ENCODE results near the gene OTUD1.

OTUD1 gene

DNA sequence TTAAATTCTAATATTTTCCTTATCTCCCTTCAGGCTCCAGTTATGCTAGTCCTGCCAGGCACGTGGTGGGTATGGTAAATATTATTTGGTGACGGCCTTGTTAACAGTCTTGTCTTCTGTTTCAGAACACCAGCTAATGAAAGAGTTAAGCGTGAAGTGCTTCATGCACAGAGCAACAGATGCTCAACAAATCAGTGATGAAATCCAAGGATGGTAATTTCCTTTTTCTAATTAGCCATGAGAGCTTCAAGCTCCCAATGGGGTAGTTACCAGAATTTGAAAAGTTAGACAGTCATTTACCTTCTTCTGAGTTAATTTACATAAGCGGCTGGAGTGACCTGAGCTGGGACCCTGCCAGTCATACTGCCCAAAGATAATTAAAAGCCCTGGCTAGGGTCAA is 1.9 kb upstream of the OTUD1 start:
- H3K27me3 Mint-ChIP-seq, result no peaks in the 10 kb centered on the region
- peaks cover 21% of the 10 kb centered on the region for H3K36me3 Mint-ChIP-seq (ENCODE audit: insufficient read depth)
- peaks cover 20 to 24% of the 10 kb centered on the region in 2 donors for H3K4me1 Mint-ChIP-seq (ENCODE audit: low read depth in 2 of 2)
- H3K27ac Mint-ChIP-seq, result peak overlapping the region; percentile 29 to 91
- no peaks in the 10 kb centered on the region for H3K9me3 Mint-ChIP-seq
- no peak for DNase-seq
- no peak overlapping the region for H3K4me3 Mint-ChIP-seq
- no peak for ATAC-seq (replicated peaks)

DNA sequence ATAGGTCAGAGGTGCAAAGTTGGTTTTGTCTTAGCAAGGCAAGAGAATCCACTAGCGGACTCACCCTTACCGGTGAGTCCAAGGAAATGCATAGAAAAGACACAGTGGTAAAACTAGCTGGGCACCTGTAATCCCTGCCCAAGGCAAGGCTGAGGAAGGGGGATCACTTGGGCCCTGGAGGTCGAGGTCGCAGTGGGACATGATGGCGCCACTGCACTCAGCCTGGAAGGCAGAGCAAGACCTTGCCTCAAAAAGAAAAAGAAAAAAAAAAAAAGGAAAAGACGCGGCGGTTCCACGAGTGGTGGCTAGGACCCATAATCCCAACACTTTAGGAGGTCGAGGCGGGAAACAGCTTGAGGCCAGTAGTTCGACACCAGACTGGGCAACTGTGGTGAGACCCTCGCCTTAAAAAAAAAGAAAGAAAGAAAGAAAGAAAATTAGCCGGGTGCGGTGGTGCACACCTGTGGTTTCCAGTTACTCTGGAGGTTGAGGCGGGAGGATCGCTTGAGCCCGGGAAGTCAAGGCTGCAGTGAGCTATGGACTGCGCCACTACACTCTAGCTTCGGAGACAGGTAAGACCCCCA is 820 bp upstream of the OTUD1 start:
- Mint-ChIP-seq H3K9me3 (no peaks in the 10 kb centered on the region), H3K27ac (peak overlapping the region; percentile 91 to 92), H3K4me1 (ENCODE audit: low read depth in 2 of 2) (peaks cover 28 to 35% of the 10 kb centered on the region in 2 donors), H3K27me3 (no peaks in the 10 kb centered on the region), H3K4me3 (peak overlapping the region; percentile 83 to 88), H3K36me3 (ENCODE audit: insufficient read depth) (peaks cover 21% of the 10 kb centered on the region)
- DNase-seq, result peak in 1 of 3 experiments; percentile 3
- no peak for ATAC-seq (replicated peaks)

GRCh38 chr10:23439452-23439960 is 631 bp downstream of the OTUD1 start:
- no peaks in the 10 kb centered on the region for H3K9me3 Mint-ChIP-seq

DNA sequence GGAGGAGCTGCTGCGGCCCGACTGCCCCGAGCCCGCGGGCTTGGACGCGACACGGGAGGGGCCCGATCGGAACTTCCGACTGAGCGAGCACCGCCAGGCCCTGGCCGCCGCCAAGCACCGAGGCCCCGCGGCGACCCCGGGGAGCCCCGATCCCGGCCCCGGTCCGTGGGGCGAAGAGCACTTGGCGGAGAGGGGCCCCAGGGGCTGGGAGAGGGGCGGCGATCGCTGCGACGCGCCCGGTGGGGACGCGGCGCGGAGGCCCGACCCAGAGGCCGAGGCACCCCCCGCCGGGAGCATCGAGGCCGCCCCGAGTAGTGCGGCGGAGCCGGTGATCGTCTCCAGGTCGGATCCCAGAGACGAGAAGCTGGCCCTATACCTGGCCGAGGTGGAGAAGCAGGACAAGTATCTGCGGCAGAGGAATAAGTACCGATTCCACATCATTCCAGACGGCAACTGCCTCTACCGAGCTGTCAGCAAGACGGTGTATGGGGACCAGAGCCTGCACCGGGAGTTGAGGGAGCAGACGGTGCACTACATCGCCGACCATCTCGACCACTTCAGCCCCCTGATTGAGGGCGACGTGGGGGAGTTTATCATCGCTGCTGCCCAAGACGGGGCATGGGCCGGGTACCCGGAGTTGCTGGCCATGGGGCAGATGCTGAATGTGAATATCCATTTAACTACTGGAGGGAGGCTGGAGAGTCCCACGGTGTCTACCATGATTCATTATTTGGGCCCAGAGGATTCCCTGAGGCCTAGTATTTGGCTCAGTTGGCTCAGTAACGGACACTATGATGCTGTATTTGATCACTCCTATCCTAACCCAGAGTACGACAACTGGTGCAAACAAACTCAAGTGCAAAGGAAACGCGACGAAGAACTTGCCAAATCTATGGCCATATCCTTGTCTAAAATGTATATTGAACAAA is 1.4 kb downstream of the OTUD1 start:
- Mint-ChIP-seq H3K27ac (peak overlapping the region; percentile 77 to 87), H3K9me3 (no peaks in the 10 kb centered on the region), H3K27me3 (no peaks in the 10 kb centered on the region), H3K4me1 (ENCODE audit: low read depth in 2 of 2) (peaks cover 30 to 38% of the 10 kb centered on the region in 2 donors), H3K4me3 (peak overlapping the region; percentile 78 to 88), H3K36me3 (ENCODE audit: insufficient read depth) (peaks cover 33% of the 10 kb centered on the region)
- ATAC-seq (replicated peaks) (no peak), DNase-seq (peak; percentile 3 to 14 (median 7))

More at GRCh38 chr10:23439452-23439960, 631 bp downstream of the OTUD1 start:
- Mint-ChIP-seq H3K27ac (peak overlapping the region in 1 of 2 donors; percentile 77), H3K27me3 (no peaks in the 10 kb centered on the region), H3K4me3 (peak overlapping the region; percentile 78 to 88), H3K36me3 (ENCODE audit: insufficient read depth) (peaks cover 28% of the 10 kb centered on the region), H3K4me1 (ENCODE audit: low read depth in 2 of 2) (peaks cover 30 to 38% of the 10 kb centered on the region in 2 donors)
- DNase-seq (peak in 1 of 3 experiments; percentile 28), ATAC-seq (replicated peaks) (peak; percentile 8)

- no peaks in the 10 kb centered on the region for H3K27me3 Mint-ChIP-seq
- peaks cover 34 to 42% of the 10 kb centered on the region in 2 donors for H3K4me1 Mint-ChIP-seq (ENCODE audit: low read depth in 2 of 2)
- ATAC-seq (replicated peaks), result no peak
These were observed 2.4 kb downstream of the OTUD1 start for GRCh38 chr10:23441251-23441650.

DNA sequence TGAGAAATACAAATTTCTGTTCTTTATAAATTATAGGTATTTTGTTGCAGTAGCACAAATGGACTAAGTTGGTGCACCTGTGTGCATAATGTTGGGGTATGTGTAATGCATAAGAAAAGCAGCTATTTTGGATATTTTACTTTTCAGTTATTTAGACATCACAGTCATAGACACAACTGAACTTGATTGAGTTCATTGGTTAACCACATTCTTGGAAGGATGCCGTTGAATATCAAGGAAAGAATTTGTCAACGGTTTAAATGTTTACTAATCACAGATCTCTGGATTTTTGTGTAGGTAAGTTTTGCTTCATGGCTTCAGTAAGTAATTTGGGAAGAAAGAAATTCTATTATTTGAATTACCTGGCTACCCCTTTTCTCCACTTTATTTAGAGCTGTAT is 4.1 kb downstream of the OTUD1 start:
- Mint-ChIP-seq H3K27ac (peak overlapping the region in 1 of 2 donors; percentile 13), H3K4me1 (ENCODE audit: low read depth in 2 of 2) (peaks cover 32 to 46% of the 10 kb centered on the region in 2 donors), H3K4me3 (peak overlapping the region; percentile 33 to 78), H3K27me3 (no peaks in the 10 kb centered on the region), H3K36me3 (ENCODE audit: insufficient read depth) (peaks cover 37% of the 10 kb centered on the region), H3K9me3 (no peaks in the 10 kb centered on the region)
- ATAC-seq (replicated peaks), result no peak
- no peak for DNase-seq

More at GRCh38 chr10:23441251-23441650, 2.4 kb downstream of the OTUD1 start:
- Mint-ChIP-seq H3K27ac (peak overlapping the region in 1 of 2 donors; percentile 77), H3K4me3 (peak overlapping the region; percentile 78 to 88), H3K36me3 (ENCODE audit: insufficient read depth) (peaks cover 39% of the 10 kb centered on the region), H3K9me3 (no peaks in the 10 kb centered on the region)
- no peak for DNase-seq

GRCh38 chr10:23445591-23445990 is 6.7 kb downstream of the OTUD1 start:
- DNase-seq (no peak), ATAC-seq (replicated peaks) (no peak)
- H3K4me3 Mint-ChIP-seq, result no peak overlapping the region
- H3K27ac Mint-ChIP-seq, result no peak overlapping the region
- no peaks in the 10 kb centered on the region for H3K27me3 Mint-ChIP-seq
- no peaks in the 10 kb centered on the region for H3K9me3 Mint-ChIP-seq
- H3K36me3 Mint-ChIP-seq (ENCODE audit: insufficient read depth), result peaks cover 31% of the 10 kb centered on the region
- peaks cover 37 to 52% of the 10 kb centered on the region in 2 donors for H3K4me1 Mint-ChIP-seq (ENCODE audit: low read depth in 2 of 2)

DNA sequence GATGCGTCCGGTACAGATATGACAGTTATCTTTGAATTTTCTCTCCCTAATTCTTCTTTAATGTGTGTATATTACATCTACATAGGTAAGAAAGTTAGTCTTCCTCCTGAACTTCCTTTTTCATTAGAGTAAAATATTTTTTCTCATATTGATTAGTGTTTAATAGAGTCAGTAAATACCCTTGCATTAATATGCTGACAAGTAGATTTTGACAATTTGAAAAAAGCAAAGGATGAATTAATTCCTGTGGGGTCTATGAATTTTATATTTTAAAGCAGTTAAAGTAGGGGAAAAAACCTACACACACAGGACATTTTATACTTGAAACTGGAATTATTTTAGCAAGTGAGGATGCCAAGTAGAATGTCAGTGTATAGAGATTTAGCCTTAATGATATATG is 9.4 kb downstream of the OTUD1 start:
- peaks cover 16 to 26% of the 10 kb centered on the region in 2 donors for H3K4me1 Mint-ChIP-seq (ENCODE audit: low read depth in 2 of 2)
- no peak for ATAC-seq (replicated peaks)
- H3K4me3 Mint-ChIP-seq, result peak overlapping the region in 1 of 2 donors; percentile 18
- peaks cover 21% of the 10 kb centered on the region for H3K36me3 Mint-ChIP-seq (ENCODE audit: insufficient read depth)
- H3K9me3 Mint-ChIP-seq, result no peaks in the 10 kb centered on the region
- no peak for DNase-seq
- peak overlapping the region in 1 of 2 donors; percentile 55 for H3K27ac Mint-ChIP-seq
- H3K27me3 Mint-ChIP-seq, result no peaks in the 10 kb centered on the region

DNA sequence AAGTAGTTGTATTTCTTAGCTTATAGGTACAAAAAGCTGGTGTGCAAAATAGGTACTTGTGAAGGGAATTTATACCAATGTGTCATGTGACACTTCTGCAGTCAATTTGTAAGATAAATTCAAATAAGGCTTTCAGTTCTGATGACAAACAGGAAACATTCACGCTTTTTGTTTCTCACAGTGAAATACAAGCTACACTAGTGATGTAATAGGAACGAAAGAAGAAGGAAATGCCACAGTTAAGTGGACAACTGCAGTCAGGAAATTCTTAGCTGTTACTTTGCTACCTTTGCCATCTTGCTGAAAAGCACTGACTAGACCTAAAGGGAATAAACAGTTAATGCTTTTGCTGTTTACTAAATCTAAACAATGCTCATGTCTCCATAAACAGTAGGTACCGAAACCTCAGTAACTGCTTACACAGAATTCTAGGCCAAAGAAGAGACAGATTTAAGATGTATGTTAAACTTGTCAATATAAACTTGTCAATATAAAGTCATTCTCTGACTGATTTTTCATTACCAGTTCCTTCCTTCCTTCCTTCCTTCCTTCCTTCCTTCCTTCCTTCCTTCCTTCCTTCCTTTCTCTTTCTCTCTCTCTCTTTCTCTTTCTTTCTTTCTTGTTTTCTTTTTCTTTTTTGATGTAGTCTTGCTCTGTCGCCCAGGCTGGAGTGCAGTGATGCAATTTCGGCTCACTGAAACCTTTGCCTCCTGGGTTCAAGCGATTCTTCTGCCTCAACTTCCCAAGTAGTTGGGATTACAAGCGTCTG is 10.1 kb downstream of the OTUD1 start:
- no peak for DNase-seq
- H3K4me3 Mint-ChIP-seq, result peak overlapping the region in 1 of 2 donors; percentile 18

GRCh38 chr10:23452033-23452655 is 13.3 kb downstream of the OTUD1 start:
- Mint-ChIP-seq H3K4me1 (ENCODE audit: low read depth in 2 of 2) (peaks cover 11 to 18% of the 10 kb centered on the region in 2 donors), H3K4me3 (no peak overlapping the region), H3K27me3 (no peaks in the 10 kb centered on the region), H3K36me3 (ENCODE audit: insufficient read depth) (peaks cover 5% of the 10 kb centered on the region), H3K9me3 (no peaks in the 10 kb centered on the region), H3K27ac (peak overlapping the region in 1 of 2 donors; percentile 10)
- DNase-seq, result no peak
- no peak for ATAC-seq (replicated peaks)

More for the DNA sequence above, 10.1 kb downstream of the OTUD1 start:
- Mint-ChIP-seq H3K27ac (peak overlapping the region in 1 of 2 donors; percentile 55), H3K4me1 (ENCODE audit: low read depth in 2 of 2) (peaks cover 15 to 25% of the 10 kb centered on the region in 2 donors), H3K36me3 (ENCODE audit: insufficient read depth) (peaks cover 18% of the 10 kb centered on the region), H3K27me3 (no peaks in the 10 kb centered on the region), H3K9me3 (no peaks in the 10 kb centered on the region)
- ATAC-seq (replicated peaks), result peak; percentile 79

DNA sequence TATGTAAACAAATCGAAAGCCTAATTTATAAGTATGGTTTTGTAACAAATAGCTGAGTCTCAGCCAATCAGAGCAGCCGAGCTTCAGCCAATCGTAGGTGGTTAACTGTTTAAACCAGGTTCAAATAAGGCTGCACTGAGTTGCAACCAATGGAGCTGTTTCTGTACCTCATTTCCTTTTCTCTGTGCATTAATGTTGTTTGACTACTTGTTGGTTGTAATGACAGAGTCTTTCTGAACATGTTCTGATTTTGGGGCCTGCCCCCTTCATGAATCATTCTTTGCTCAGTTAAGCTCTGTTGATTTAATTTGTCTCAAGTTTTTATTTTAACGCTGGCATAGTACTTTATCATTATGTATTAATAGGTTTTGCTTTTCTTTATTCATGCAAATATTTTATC is 14.6 kb downstream of the OTUD1 start:
- Mint-ChIP-seq H3K27ac (no peak overlapping the region), H3K9me3 (no peaks in the 10 kb centered on the region), H3K27me3 (no peaks in the 10 kb centered on the region), H3K36me3 (ENCODE audit: insufficient read depth) (peaks cover 5% of the 10 kb centered on the region), H3K4me3 (no peak overlapping the region), H3K4me1 (ENCODE audit: low read depth in 2 of 2) (peaks cover 10 to 11% of the 10 kb centered on the region in 2 donors)
- no peak for DNase-seq
- ATAC-seq (replicated peaks), result no peak

GRCh38 chr10:23457632-23458417 is 18.9 kb downstream of the OTUD1 start:
- no peaks in the 10 kb centered on the region for H3K9me3 Mint-ChIP-seq
- DNase-seq (no peak), ATAC-seq (replicated peaks) (no peak)
- H3K27ac Mint-ChIP-seq, result no peak overlapping the region
- peaks cover 0 to 1% of the 10 kb centered on the region in 2 donors for H3K4me1 Mint-ChIP-seq (ENCODE audit: low read depth in 2 of 2)
- no peak overlapping the region for H3K4me3 Mint-ChIP-seq
- peaks cover 3% of the 10 kb centered on the region for H3K36me3 Mint-ChIP-seq (ENCODE audit: insufficient read depth)
- peaks cover 12 to 17% of the 10 kb centered on the region in 2 donors for H3K27me3 Mint-ChIP-seq

Measured in effector memory CD8-positive, alpha-beta T cell (primary cell).